ENCODE measurements around the gene TRIM65. TPM values are rescaled to one million over a fixed set of nuclear protein-coding genes. Genes with fewer than 3 reads are reported as not detected.

The TRIM65 gene
- total and polyA plus RNA-seq, 10 of the 15 experiments (the other 5 are each of a cell fraction or from before 2014, with no cell fraction given) = 1.4 to 26.0 (median 10.8) TPM

GRCh38 chr17:75943491-75943890 lies 46.7 kb upstream of the TRIM65 start (continued):
- TF ChIP-seq ZBTB4 (CRISPR knock-in tag; IDR thresholded peaks at IDR 0.05) (no peak), E2F8 (IDR thresholded peaks at IDR 0.05; ENCODE audit: low read depth, partially characterized antibody) (no peak), IRF3 (IDR thresholded peaks at IDR 0.05) (no peak), NR2F1 (conservative IDR thresholded peaks at IDR 0.05) (no peak)

- ChIA-PET RAD21 (ENCODE audit: unreplicated experiment) (no interaction called here), POLR2A (no interaction called here)
- in situ Hi-C loops (cut with MboI) = no loop called here
- TF ChIP-seq ZNF207 (IDR thresholded peaks at IDR 0.05; ENCODE audit: borderline replicate concordance) = no peak
- TF ChIP-seq MLLT1 (IDR thresholded peaks at IDR 0.05) = no peak
- no peak for TF ChIP-seq RAD51 (IDR thresholded peaks at IDR 0.05)
- TF ChIP-seq MEF2B (IDR thresholded peaks at IDR 0.05; ENCODE audit: partially characterized antibody, poor library complexity, severe bottlenecking) = no peak
- TF ChIP-seq ELK1 (IDR thresholded peaks at IDR 0.05; ENCODE audit: low read depth, low read length) = no peak
- TF ChIP-seq ZSCAN29 (IDR thresholded peaks at IDR 0.05) = no peak
- no peak for TF ChIP-seq BHLHE40 (IDR thresholded peaks at IDR 0.05; ENCODE audit: borderline replicate concordance in 1 of 2, low read depth in 2 of 2, low read length in 1 of 2)
Observed at GRCh38 chr17:75942473-75942872, 45.7 kb upstream of the TRIM65 start.

More at GRCh38 chr17:75942473-75942872, 45.7 kb upstream of the TRIM65 start:
- no peaks in the 10 kb centered on the region for H4K20me1 ChIP-seq (ENCODE audit: control insufficient read depth, insufficient read depth)
- no peaks in the 10 kb centered on the region for H3K9me3 ChIP-seq (replicated peaks; ENCODE audit: control insufficient read depth, insufficient read depth, low read length)
- H3K9ac ChIP-seq (ENCODE audit: control insufficient read depth, insufficient read depth, low read length) = no peak overlapping the region
- ChIA-PET CTCF (interaction anchor here (2.1 kb wide), 1 partner anchor 72 kb away, joined by 11 read pairs; no protein-coding TSS in a partner anchor), SMC1A (ENCODE audit: uncharacterized antibody, unreplicated experiment) (no interaction called here)
- no peaks in the 10 kb centered on the region for H3K79me2 ChIP-seq (ENCODE audit: control insufficient read depth, insufficient read depth, low read length)
- no peaks in the 10 kb centered on the region for H3K36me3 ChIP-seq (ENCODE audit: control insufficient read depth in 2 of 2, insufficient read depth in 2 of 2, low read length in 1 of 2)
- no peak overlapping the region for H3K4me2 ChIP-seq (ENCODE audit: control insufficient read depth, insufficient read depth)
- H3K27me3 ChIP-seq (replicated peaks in 1 of 2; ENCODE audit: control insufficient read depth in 2 of 2, insufficient read depth in 2 of 2, low read length in 1 of 2) = no peaks in the 10 kb centered on the region
- H3K27ac ChIP-seq (ENCODE audit: control insufficient read depth, insufficient read depth) = no peak overlapping the region
- no peak overlapping the region for H3K4me3 ChIP-seq
- no peak for FAIRE-seq
- intact Hi-C loops (cut with micrococcal nuclease; ENCODE audit: unreplicated experiment) = loop anchor here (5.0 kb wide), 1 partner anchor 55 kb away; no protein-coding TSS in a partner anchor
- no TSS peak for BruUV-seq (replicated peaks)
- H3K4me1 ChIP-seq (ENCODE audit: control insufficient read depth, insufficient read depth, low read length) = no peaks in the 10 kb centered on the region
- 90% methylated on average over 4 of the region's 4 CpGs for whole genome bisulfite sequencing (ENCODE audit: insufficient coverage, insufficient replicate concordance, low lambda C conversion rate, missing lambda C conversion rate)
- no peak overlapping the region for H2AFZ ChIP-seq (ENCODE audit: control insufficient read depth, low read depth, low read length)
- no peak for ATAC-seq
- DNase-seq (ENCODE audit: low read depth, low spot score) = no peak

All from GM12878 (cell line).